MM.1S (cell line): Measurements from ENCODE around the gene ACOX2.
A peak's percentile ranks its signal among the peaks of the same experiment; 100 is the strongest.

Source experiments
- DNase-seq: peaks from one replicate; pipeline ENCODE4 v3.0.0-alpha.2; 2015
- H2AFZ ChIP-seq: fragments of 300-600 bp; sonication (generic); 2 replicates; pipeline ENCODE4 v1.6.0; 2016; ENCODE audit warnings: antibody characterized with exemption, low read length
- H3F3A ChIP-seq: fragments of 300-600 bp; sonication (generic); 2 replicates; pipeline ENCODE4 v1.6.1; 2016; ENCODE audit warnings: mild to moderate bottlenecking, antibody characterized with exemption, low read length, moderate library complexity, mixed read lengths; ENCODE audit not compliant: insufficient read depth
- H3K27ac ChIP-seq: fragments of 300-600 bp; sonication (generic); 2 replicates; pipeline ENCODE4 v1.5.1; 2016; ENCODE audit warnings: mild to moderate bottlenecking, low read length
- H3K27me3 ChIP-seq: fragments of 300-600 bp; sonication (generic); replicated peaks from 2 replicates; pipeline ENCODE4 v1.6.0; 2016; ENCODE audit warnings: low read length; ENCODE audit not compliant: insufficient read depth
- H3K36me3 ChIP-seq: fragments of 300-600 bp; sonication (generic); replicated peaks from 2 replicates; pipeline ENCODE4 v1.6.1; 2016; ENCODE audit warnings: mild to moderate bottlenecking, low read length, mixed read lengths; ENCODE audit not compliant: insufficient read depth
- H3K4me1 ChIP-seq: fragments of 300-600 bp; sonication (generic); 2 replicates; pipeline ENCODE4 v1.6.1; 2016; ENCODE audit warnings: low read length, mixed read lengths
- H3K4me2 ChIP-seq: fragments of 300-600 bp; sonication (generic); 2 replicates; pipeline ENCODE4 v1.6.0; 2016; ENCODE audit warnings: low read depth, low read length
- H3K4me3 ChIP-seq: fragments of 300-600 bp; sonication (generic); 2 replicates; pipeline ENCODE4 v1.5.1; 2016; ENCODE audit warnings: low read length, mixed read lengths
- H3K79me2 ChIP-seq: fragments of 300-600 bp; sonication (generic); 2 replicates; pipeline ENCODE4 v1.6.1; 2016; ENCODE audit warnings: mixed run types, low read length, mixed read lengths
- H3K9ac ChIP-seq: fragments of 300-600 bp; sonication (generic); 2 replicates; pipeline ENCODE4 v1.6.1; 2016; ENCODE audit warnings: low read length, mixed read lengths
- H3K9me2 ChIP-seq: fragments of 300-600 bp; sonication (generic); replicated peaks from 2 replicates; pipeline ENCODE4 v1.6.1; 2016; ENCODE audit warnings: mild to moderate bottlenecking, low read length, mixed read lengths; ENCODE audit not compliant: insufficient read depth
- H3K9me3 ChIP-seq: fragments of 300-600 bp; sonication (generic); replicated peaks from 2 replicates; pipeline ENCODE4 v1.6.1; 2016; ENCODE audit warnings: mild to moderate bottlenecking, low read length, mixed read lengths; ENCODE audit not compliant: insufficient read depth
- H4K20me1 ChIP-seq: fragments of 300-600 bp; sonication (generic); 2 replicates; pipeline ENCODE4 v1.6.1; 2016; ENCODE audit warnings: mild to moderate bottlenecking, low read length, moderate library complexity, mixed read lengths; ENCODE audit not compliant: insufficient read depth
- EZH2 ChIP-seq: fragments of 300-600 bp; sonication (generic); optimal IDR thresholded peaks from 2 replicates; pipeline ENCODE3; 2017; ENCODE audit warnings: low read depth, mild to moderate bottlenecking, antibody characterized with exemption, low read length, mixed read lengths
- EZH2phosphoT487 ChIP-seq: fragments of 300-600 bp; sonication (generic); IDR thresholded peaks from 2 replicates; pipeline ENCODE4 v1.6.1; 2018; ENCODE audit warnings: antibody characterized with exemption, low read length
- TF ChIP-seq, protein P1 (sequence below): fragments of 300-600 bp; sonication (generic); IDR thresholded peaks from 2 replicates; pipeline ENCODE4 v1.5.1; 2016; ENCODE audit warnings: antibody characterized with exemption, low read length, mixed read lengths

ACOX2 gene

GRCh38 chr3:58584690-58585004 is 47.7 kb upstream of the ACOX2 start:
- H3K9me3 ChIP-seq, result no peaks in the 10 kb centered on the region
- H3K4me2 ChIP-seq, result peak overlapping the region; percentile 78
- H3K36me3 ChIP-seq, result no peaks in the 10 kb centered on the region
- H3K9ac ChIP-seq, result peak overlapping the region; percentile 44; the same call in 1 of the 2 replicates
- no peaks in the 10 kb centered on the region for H3F3A ChIP-seq
- peak; percentile 27 for DNase-seq
- no peaks in the 10 kb centered on the region for H3K27me3 ChIP-seq
- H3K79me2 ChIP-seq, result no peaks in the 10 kb centered on the region
- no peaks in the 10 kb centered on the region for H4K20me1 ChIP-seq
- H2AFZ ChIP-seq, result peak overlapping the region; percentile 96
- no peak for TF ChIP-seq EZH2phosphoT487
- no peak for TF ChIP-seq EZH2
- TF ChIP-seq, protein P1, sequence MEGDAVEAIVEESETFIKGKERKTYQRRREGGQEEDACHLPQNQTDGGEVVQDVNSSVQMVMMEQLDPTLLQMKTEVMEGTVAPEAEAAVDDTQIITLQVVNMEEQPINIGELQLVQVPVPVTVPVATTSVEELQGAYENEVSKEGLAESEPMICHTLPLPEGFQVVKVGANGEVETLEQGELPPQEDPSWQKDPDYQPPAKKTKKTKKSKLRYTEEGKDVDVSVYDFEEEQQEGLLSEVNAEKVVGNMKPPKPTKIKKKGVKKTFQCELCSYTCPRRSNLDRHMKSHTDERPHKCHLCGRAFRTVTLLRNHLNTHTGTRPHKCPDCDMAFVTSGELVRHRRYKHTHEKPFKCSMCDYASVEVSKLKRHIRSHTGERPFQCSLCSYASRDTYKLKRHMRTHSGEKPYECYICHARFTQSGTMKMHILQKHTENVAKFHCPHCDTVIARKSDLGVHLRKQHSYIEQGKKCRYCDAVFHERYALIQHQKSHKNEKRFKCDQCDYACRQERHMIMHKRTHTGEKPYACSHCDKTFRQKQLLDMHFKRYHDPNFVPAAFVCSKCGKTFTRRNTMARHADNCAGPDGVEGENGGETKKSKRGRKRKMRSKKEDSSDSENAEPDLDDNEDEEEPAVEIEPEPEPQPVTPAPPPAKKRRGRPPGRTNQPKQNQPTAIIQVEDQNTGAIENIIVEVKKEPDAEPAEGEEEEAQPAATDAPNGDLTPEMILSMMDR, result no peak
- peak overlapping the region; percentile 88 for H3K4me3 ChIP-seq
- no peak overlapping the region for H3K27ac ChIP-seq
- H3K9me2 ChIP-seq, result no peaks in the 10 kb centered on the region
- H3K4me1 ChIP-seq, result 0 out of 2 replicates have a peak, but pooled peaks cover 3% of the 10 kb centered on the region

DNA sequence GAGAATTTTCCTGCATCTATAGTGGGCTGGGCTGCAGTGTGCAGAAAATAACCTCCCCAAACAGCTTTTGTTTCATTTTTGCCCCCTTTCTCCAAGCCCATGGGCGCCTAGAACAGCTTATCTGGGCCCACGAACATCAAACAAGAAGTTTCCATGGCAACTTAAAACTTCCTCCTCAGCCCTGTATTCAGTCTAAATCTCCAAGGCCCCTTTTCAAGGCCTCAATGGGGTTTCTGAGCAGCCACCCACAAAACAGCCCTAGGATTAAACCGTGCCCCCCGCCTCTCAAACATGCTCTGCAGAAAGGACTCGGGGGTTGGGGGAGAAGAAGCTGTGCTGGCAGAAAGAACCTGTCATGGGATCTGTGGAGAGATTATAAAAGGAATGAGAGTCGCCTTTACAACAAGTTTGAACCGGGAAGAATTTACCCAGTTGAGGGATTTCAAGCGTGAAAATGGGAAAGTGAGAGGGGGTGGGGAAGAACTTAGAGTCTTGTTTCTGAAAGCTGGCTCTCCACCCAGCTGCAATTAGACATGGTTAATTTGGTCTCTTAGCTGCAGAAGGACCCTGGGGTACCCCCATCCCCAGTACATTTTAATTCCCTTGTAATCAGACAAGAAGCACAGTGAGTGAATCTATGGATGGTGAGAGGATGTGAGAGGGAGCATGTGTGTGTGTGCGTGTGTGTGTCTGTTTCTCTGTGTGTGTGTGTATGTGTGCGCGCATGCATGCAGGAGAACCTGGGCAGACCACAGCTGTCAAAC is 44.5 kb upstream of the ACOX2 start:
- no peaks in the 10 kb centered on the region for H3K9me3 ChIP-seq
- no peak overlapping the region for H3K4me3 ChIP-seq
- no peak overlapping the region for H3K27ac ChIP-seq
- H3K4me2 ChIP-seq, result no peak overlapping the region
- no peaks in the 10 kb centered on the region for H3K36me3 ChIP-seq
- no peak for DNase-seq
- no peaks in the 10 kb centered on the region for H3K9me2 ChIP-seq
- H3K4me1 ChIP-seq, result 0 out of 2 replicates have a peak, but pooled peaks cover 3% of the 10 kb centered on the region
- TF ChIP-seq EZH2phosphoT487 (no peak), EZH2 (no peak)
- TF ChIP-seq, protein P1, result no peak
- no peaks in the 10 kb centered on the region for H3K27me3 ChIP-seq
- H2AFZ ChIP-seq, result no peak overlapping the region
- H3F3A ChIP-seq, result no peaks in the 10 kb centered on the region
- no peaks in the 10 kb centered on the region for H3K79me2 ChIP-seq
- no peaks in the 10 kb centered on the region for H4K20me1 ChIP-seq
- no peak overlapping the region for H3K9ac ChIP-seq

DNA sequence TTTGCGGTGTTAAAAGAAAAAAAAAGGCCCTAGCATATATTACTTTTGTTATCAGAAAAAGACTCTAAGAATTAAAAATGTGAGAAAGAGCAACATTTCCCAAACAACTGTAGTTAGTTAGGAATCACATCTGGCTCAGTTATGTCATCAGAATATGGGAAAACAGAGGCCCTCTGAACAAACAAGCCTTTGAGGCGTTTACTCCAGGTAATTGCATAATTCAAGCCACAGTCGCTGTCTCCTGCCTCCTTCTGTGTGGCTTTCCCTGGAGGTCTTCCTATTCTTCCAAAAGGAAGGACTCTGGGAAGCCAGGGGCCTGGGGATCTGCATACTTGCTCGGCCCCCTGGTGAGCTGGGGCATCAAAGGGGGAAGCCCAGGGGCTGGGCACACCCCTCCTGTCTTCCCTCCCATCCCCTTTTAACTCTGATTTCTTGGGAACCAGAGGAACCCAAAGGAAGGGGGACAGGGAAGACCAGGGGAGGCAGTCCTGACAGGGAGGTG is 43.9 kb upstream of the ACOX2 start:
- H3K9me3 ChIP-seq, result no peaks in the 10 kb centered on the region
- H3K79me2 ChIP-seq, result no peaks in the 10 kb centered on the region
- no peaks in the 10 kb centered on the region for H3K4me1 ChIP-seq
- no peaks in the 10 kb centered on the region for H4K20me1 ChIP-seq
- no peak overlapping the region for H3K27ac ChIP-seq
- no peak overlapping the region for H2AFZ ChIP-seq
- DNase-seq, result no peak
- H3K27me3 ChIP-seq, result no peaks in the 10 kb centered on the region
- no peaks in the 10 kb centered on the region for H3K36me3 ChIP-seq
- H3K4me3 ChIP-seq, result no peak overlapping the region
- H3K4me2 ChIP-seq, result no peak overlapping the region
- TF ChIP-seq EZH2phosphoT487 (no peak), EZH2 (no peak)
- TF ChIP-seq, protein P1, result no peak
- no peaks in the 10 kb centered on the region for H3F3A ChIP-seq
- no peak overlapping the region for H3K9ac ChIP-seq
- H3K9me2 ChIP-seq, result no peaks in the 10 kb centered on the region
